Skeletal muscle tissue (tissue), 4 donors: ENCODE data around the gene SMARCAD1. TPM values are rescaled to one million over a fixed set of nuclear protein-coding genes. Genes with fewer than 3 reads are reported as not detected.

ENCODE experiments used
- H3K27ac ChIP-seq: one replicate; pipeline ENCODE4 v1.7.0; 2013; ENCODE audit warnings: mild to moderate bottlenecking, low read depth, low read length, inconsistent platforms
- H3K27me3 ChIP-seq, 3 donors: one replicate each; pipeline ENCODE4 v1.7.0; 2013; ENCODE audit warnings: low read length in 3 of 3; ENCODE audit not compliant: control insufficient read depth in 3 of 3, insufficient read depth in 3 of 3
- H3K36me3 ChIP-seq, 3 donors: one replicate each; pipeline ENCODE4 v1.7.0; 2013; ENCODE audit warnings: low read length in 3 of 3; ENCODE audit not compliant: control insufficient read depth in 3 of 3, insufficient read depth in 3 of 3
- H3K4me1 ChIP-seq, 3 donors: one replicate each; pipeline ENCODE4 v1.7.0; 2013; ENCODE audit warnings: low read length in 3 of 3, mild to moderate bottlenecking in 3 of 3; ENCODE audit not compliant: control insufficient read depth in 3 of 3, insufficient read depth in 3 of 3
- H3K4me3 ChIP-seq, 3 donors: one replicate each; pipeline ENCODE4 v1.7.0; 2013; ENCODE audit warnings: low read length in 3 of 3
- H3K9ac ChIP-seq, 3 donors: one replicate each; pipeline ENCODE4 v1.7.0; 2013; ENCODE audit warnings: low read length in 3 of 3, mild to moderate bottlenecking in 3 of 3, moderate library complexity in 2 of 3, low read depth in 1 of 3
- H3K9me3 ChIP-seq, 3 donors: one replicate each; pipeline ENCODE4 v1.7.0; 2013; ENCODE audit warnings: low read length in 3 of 3; ENCODE audit not compliant: control insufficient read depth in 3 of 3
- total RNA-seq: library from RNA; depleted of rRNA; stranded (reverse); fragments of >200 nt; gene quantifications from one replicate; pipeline ENCODE4 v1.2.3, GENCODE V29; 2014
- donor health status: Osteomylitis.

Gene SMARCAD1
- total RNA-seq, 1 donor from 2014 or later, result 28.7 TPM

DNA sequence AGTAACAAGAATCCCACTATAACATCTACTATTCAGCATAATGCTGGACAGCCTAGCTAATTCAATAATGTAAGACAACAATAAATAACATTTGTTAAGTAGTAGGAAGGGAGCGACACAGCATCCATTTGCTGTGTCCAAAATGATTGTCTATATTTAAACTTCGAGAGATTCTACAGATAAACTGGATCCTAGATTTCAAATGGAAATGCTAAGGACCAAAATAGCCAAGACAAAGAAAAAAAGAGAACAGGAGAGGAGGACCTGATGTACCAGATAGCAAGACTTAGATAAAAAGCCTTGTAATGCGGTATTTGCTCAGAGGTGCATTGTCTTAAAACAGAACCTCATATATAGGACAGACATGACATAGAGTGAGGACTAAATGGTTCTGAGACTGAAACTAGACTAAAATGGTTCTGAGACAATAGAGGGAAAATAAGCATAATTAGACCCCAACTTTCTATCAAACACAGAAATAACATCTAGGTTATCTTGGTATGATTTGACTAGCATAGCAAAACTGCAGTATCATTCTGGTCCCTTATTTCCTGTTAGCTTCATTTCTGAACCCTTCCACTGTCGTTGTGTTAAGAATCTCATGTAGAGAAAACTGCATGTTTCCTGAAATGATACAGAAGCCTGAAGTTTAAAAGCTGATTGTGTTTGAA lies 131.2 kb downstream of the SMARCAD1 start:
- no peaks in the 10 kb centered on the region for H3K36me3 ChIP-seq
- H3K4me1 ChIP-seq, result peaks cover 4 to 5% (median 5%) of the 10 kb centered on the region in 3 donors
- no peaks in the 10 kb centered on the region for H3K9me3 ChIP-seq
- no peak overlapping the region for H3K27ac ChIP-seq
- no peak overlapping the region for H3K4me3 ChIP-seq
- H3K27me3 ChIP-seq, result no peaks in the 10 kb centered on the region
- H3K9ac ChIP-seq, result no peak overlapping the region

DNA sequence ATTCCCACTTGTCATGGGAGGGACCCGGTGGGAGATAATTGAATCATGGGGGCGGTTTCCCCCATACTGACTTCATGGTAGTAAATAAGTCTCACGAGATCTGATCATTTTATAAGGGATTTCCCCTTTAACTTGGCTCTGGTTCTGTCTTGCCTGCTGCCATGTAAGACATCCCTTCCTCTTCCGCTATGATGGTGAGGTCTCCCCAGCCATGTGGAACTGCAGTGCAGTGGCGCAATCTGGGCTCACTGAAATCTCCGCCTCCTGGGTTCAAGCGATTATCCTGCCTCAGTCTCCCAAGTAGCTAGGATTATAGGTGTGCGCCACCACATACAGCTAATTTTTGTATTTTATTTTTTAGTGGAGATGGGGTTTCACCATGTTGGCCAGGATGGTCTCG lies 132.1 kb downstream of the SMARCAD1 start:
- Histone ChIP-seq H3K9ac (no peak overlapping the region), H3K9me3 (no peaks in the 10 kb centered on the region), H3K4me3 (no peak overlapping the region), H3K4me1 (peaks cover 3 to 4% (median 4%) of the 10 kb centered on the region in 3 donors), H3K27ac (no peak overlapping the region), H3K27me3 (no peaks in the 10 kb centered on the region), H3K36me3 (no peaks in the 10 kb centered on the region)

Other genes with a start within 250 kb of the SMARCAD1 start
- gene HPGDS, start 135.0 kb downstream of the SMARCAD1 start, total RNA-seq, result 7.3 TPM
- 311 TPM for gene PDLIM5, start 244.1 kb downstream of the SMARCAD1 start, total RNA-seq